AG04450 (cell line): ENCODE data around the gene ZNF783. TPM values are rescaled to one million over a fixed set of nuclear protein-coding genes. Genes with fewer than 3 reads are reported as not detected.

Source experiments
- CTCF ChIA-PET: fragments of 300-600, 350-600 bp; formaldehyde crosslinking; extraction: SDS; loops from one replicate; lab custom pipeline; 2022; ENCODE audit warnings: antibody characterized with exemption, inconsistent platforms; lab: Charles Lee
- POLR2A ChIA-PET: fragments of 350-600 bp; formaldehyde crosslinking; extraction: SDS; loops from one replicate; lab custom pipeline; 2021; ENCODE audit warnings: antibody characterized with exemption, inconsistent platforms; lab: Yijun Ruan, JAX
- DNase-seq: peaks from one replicate; pipeline ENCODE4 v3.0.0-alpha.2; 2011; ENCODE audit warnings: low read depth, low spot score
- H3K27ac ChIP-seq: one replicate; pipeline ENCODE4 v1.5.1; 2012; ENCODE audit warnings: low read depth, low read length, control low read depth
- H3K27me3 ChIP-seq: one replicate; pipeline ENCODE4 v1.6.0; 2012; ENCODE audit warnings: low read length; ENCODE audit not compliant: control insufficient read depth, insufficient read depth
- H3K4me3 ChIP-seq: 2 replicates; pipeline ENCODE4 v1.5.1; 2011; ENCODE audit warnings: mild to moderate bottlenecking, low read depth, low read length, control low read depth
- H3K9me3 ChIP-seq: 2 replicates; pipeline ENCODE4 v1.5.1; 2012; ENCODE audit warnings: low read length; ENCODE audit not compliant: control insufficient read depth, insufficient read depth
- polyA plus RNA-seq: library from polyadenylated mRNA; depleted of rRNA; stranded (reverse); fragments of >200 nt; gene quantifications from 2 replicates; pipeline ENCODE4 v1.2.3, GENCODE V29; 2011
- TF ChIP-seq, protein P1 (sequence below): IDR thresholded peaks from 2 replicates; pipeline ENCODE4 v1.5.1; 2011; ENCODE audit warnings: low read depth, low read length, control low read depth, inconsistent platforms

The ZNF783 gene
- polyA plus RNA-seq, 1 experiment, result 5.2 TPM

DNA sequence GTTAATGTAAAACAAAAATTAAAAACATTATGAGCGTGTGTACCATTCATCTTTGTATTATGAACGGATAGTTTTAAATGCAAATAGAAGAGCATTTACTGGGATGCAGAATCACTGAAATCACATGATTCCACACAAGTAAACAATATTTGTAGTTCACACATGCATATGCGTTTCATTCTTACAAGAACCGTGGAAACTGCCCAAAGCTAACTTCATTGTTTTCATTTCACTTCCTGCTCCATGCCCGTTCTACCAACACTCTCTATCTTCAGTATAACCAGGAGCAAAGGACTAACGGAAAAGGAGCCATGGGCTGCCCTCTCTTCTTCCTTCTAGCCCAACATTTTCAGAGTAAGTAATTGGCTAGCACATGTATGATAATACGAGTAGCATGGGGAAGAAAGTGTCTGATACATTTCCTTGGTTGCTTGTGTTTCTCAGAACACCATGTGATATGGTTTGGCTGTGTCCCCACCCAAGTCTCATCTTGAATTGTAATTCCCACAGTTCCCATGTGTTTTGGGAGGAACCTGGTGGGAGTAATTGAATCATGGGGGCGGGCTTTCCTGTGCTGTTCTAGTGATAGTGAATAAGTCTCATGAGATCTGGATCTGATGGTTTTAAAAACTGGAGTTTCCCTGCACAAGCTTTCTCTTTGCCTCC, 38.8 kb downstream of the ZNF783 start:
- POLR2A ChIA-PET, result no interaction called here
- CTCF ChIA-PET, result interaction anchor here (1.5 kb wide), 1 partner anchor 9 kb away, joined by 14 read pairs; no protein-coding TSS in a partner anchor
- TF ChIP-seq, protein P1, sequence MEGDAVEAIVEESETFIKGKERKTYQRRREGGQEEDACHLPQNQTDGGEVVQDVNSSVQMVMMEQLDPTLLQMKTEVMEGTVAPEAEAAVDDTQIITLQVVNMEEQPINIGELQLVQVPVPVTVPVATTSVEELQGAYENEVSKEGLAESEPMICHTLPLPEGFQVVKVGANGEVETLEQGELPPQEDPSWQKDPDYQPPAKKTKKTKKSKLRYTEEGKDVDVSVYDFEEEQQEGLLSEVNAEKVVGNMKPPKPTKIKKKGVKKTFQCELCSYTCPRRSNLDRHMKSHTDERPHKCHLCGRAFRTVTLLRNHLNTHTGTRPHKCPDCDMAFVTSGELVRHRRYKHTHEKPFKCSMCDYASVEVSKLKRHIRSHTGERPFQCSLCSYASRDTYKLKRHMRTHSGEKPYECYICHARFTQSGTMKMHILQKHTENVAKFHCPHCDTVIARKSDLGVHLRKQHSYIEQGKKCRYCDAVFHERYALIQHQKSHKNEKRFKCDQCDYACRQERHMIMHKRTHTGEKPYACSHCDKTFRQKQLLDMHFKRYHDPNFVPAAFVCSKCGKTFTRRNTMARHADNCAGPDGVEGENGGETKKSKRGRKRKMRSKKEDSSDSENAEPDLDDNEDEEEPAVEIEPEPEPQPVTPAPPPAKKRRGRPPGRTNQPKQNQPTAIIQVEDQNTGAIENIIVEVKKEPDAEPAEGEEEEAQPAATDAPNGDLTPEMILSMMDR, result no peak
- Histone ChIP-seq H3K4me3 (no peak overlapping the region), H3K9me3 (no peaks in the 10 kb centered on the region), H3K27ac (no peak overlapping the region), H3K27me3 (no peaks in the 10 kb centered on the region)
- DNase-seq, result no peak

DNA sequence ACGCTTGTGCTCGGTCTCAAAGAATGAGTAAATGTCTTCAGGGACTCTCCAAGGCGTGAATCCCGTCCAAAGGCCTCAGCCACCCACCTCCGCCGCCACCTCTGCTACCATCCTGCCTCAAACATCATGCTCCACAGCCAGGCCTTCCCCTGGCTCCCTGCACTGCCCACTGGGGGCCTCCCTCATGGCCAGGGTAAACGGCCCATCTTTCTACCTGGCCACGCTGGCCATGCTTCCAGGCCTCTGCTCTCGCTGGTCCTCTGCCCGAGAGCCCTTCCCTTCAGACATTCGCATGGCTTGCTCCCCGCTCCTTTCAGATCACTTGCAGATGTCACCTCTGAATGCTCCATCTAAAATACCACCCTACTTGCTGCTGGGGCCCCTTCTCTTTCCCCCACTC, 40.2 kb downstream of the ZNF783 start:
- H3K9me3 ChIP-seq, result no peaks in the 10 kb centered on the region
- H3K4me3 ChIP-seq, result no peak overlapping the region
- H3K27ac ChIP-seq, result no peak overlapping the region
- DNase-seq, result no peak
- TF ChIP-seq, protein P1, result no peak
- no peaks in the 10 kb centered on the region for H3K27me3 ChIP-seq
- CTCF ChIA-PET, result no interaction called here
- POLR2A ChIA-PET, result no interaction called here

DNA sequence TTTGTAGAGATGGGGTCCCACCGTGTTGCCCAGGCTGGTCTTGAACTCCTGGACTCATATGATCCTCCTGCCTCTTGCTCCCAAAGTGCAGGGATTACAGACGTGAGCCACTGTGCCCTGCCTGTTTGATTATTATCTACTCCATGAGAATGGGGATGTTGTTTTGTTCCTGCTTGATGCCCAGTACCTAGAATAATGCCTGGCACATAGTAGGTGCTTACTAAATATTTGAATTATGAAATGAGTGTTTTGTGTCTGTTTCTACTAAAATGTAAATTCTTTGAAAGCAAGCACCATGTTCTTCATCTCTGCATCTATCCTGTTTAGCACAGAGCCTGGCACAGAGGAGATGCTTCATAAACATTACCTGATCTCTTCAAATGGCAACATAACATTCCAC, 40.9 kb downstream of the ZNF783 start:
- H3K9me3 ChIP-seq, result no peaks in the 10 kb centered on the region
- H3K27ac ChIP-seq, result no peak overlapping the region
- POLR2A ChIA-PET, result no interaction called here
- no peaks in the 10 kb centered on the region for H3K27me3 ChIP-seq
- CTCF ChIA-PET, result no interaction called here
- no peak for DNase-seq
- TF ChIP-seq, protein P1, result no peak
- H3K4me3 ChIP-seq, result no peak overlapping the region

DNA sequence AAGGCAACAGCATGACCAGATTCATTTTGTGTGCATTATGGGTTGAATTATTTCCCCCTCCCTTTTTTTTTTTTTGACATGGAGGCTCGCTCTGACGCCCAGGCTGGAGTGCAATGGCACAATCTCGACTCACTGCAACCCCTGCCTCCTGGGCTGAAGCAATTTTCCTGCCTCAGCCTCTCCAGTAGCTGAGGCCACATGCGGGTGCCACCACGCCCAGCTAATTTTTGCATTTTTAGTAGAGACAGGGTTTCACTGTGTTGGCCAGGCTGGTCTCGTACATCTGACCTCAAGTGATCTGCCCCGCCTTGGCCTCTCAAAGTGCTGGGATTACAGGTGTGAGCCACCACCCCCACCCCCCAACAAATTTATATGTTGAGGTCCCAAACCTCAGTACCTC, 42.0 kb downstream of the ZNF783 start:
- TF ChIP-seq, protein P1, result no peak
- Histone ChIP-seq H3K27ac (no peak overlapping the region), H3K9me3 (no peaks in the 10 kb centered on the region), H3K27me3 (no peaks in the 10 kb centered on the region), H3K4me3 (no peak overlapping the region)
- ChIA-PET POLR2A (no interaction called here), CTCF (interaction anchor here (0.7 kb wide), 1 partner anchor 64 kb away, joined by 5 read pairs; no protein-coding TSS in a partner anchor)
- no peak for DNase-seq

DNA sequence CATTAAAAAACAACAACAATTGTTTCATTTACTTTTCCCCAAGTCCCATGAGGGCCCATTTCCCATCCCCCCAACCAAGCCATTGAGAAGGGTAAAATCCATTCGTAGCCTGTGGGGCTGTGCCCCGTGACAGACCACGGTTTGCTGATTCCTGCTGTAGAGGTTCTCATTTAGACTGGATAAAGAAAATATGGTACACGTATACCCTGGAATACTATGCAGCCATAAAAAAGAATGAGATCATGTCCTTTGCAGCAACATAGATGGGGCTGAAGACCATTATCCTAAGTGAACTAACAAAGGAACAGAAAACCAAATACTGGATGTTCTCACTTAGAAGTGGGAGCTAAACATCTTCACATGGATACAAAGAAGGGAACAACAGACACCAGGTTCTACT, 44.9 kb downstream of the ZNF783 start:
- TF ChIP-seq, protein P1, result no peak
- ChIA-PET POLR2A (no interaction called here), CTCF (no interaction called here)
- Histone ChIP-seq H3K27me3 (no peaks in the 10 kb centered on the region), H3K9me3 (no peaks in the 10 kb centered on the region), H3K4me3 (no peak overlapping the region), H3K27ac (no peak overlapping the region)
- no peak for DNase-seq
